Forelimb muscle (tissue), 1 donor: Measurements from ENCODE around the gene BIRC2. TPM values are rescaled to one million over a fixed set of nuclear protein-coding genes. Genes with fewer than 3 reads are reported as not detected.
"Not testable (repeated sequence)": the region's sequence is repeated elsewhere in the genome, so short reads cannot be mapped to it uniquely, and the experiment has no call there.

Source experiments
- DNase-seq: peaks from one replicate; pipeline ENCODE4 v3.0.0-alpha.2; 2013; ENCODE audit warnings: low read depth
- polyA plus RNA-seq: library from polyadenylated mRNA; unstranded; fragments of 120-200 nt; gene quantifications from one replicate; pipeline ENCODE4 v1.2.1, GENCODE V29; 2013; ENCODE audit not compliant: insufficient read length

BIRC2 gene
- polyA plus RNA-seq, 1 donor, result 42.4 TPM

DNA sequence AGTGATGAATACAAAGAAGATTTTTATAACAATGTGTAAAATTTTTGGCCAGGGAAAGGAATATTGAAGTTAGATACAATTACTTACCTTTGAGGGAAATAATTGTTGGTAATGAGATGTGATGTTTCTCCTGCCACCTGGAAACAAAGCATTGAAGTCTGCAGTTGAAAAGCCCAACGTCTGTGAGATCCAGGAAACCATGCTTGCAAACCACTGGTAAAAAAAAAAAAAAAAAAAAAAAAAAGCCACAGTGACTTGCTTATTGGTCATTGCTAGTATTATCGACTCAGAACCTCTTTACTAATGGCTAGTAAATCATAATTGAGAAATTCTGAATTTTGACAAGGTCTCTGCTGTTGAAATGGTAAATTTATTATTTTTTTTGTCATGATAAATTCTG is 24.5 kb upstream of the BIRC2 start:
- DNase-seq, result no peak

DNA sequence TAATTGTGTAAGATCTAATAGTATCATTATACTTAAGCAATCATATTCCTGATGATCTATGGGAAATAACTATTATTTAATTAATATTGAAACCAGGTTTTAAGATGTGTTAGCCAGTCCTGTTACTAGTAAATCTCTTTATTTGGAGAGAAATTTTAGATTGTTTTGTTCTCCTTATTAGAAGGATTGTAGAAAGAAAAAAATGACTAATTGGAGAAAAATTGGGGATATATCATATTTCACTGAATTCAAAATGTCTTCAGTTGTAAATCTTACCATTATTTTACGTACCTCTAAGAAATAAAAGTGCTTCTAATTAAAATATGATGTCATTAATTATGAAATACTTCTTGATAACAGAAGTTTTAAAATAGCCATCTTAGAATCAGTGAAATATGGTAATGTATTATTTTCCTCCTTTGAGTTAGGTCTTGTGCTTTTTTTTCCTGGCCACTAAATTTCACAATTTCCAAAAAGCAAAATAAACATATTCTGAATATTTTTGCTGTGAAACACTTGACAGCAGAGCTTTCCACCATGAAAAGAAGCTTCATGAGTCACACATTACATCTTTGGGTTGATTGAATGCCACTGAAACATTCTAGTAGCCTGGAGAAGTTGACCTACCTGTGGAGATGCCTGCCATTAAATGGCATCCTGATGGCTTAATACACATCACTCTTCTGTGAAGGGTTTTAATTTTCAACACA is 23.3 kb upstream of the BIRC2 start:
- no peak for DNase-seq

DNA sequence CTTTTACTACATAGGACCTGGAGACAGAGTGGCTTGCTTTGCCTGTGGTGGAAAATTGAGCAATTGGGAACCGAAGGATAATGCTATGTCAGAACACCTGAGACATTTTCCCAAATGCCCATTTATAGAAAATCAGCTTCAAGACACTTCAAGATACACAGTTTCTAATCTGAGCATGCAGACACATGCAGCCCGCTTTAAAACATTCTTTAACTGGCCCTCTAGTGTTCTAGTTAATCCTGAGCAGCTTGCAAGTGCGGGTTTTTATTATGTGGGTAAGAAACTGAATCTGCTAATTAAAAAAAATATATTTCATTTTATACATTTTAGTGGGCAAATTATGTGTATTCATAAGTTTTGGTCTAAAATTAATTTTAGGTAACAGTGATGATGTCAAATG is 21.9 kb upstream of the BIRC2 start:
- no peak for DNase-seq

DNA sequence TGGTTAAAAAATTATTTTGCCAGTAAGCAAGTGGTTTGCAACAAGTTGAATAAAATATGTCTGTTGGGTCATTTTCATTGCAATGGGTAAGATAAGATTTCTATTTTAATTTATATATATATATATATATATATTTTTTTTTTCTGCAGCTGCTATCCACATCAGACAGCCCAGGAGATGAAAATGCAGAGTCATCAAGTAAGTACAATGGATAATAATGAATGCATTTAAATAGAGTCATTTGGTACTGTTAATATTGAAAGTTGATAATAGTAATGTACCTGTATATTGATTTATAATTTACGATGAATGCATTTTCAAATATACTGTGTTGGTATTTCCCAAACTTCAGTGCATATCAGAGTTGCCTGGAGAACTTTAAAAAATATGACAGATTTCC is 18.3 kb upstream of the BIRC2 start:
- no peak for DNase-seq

DNA sequence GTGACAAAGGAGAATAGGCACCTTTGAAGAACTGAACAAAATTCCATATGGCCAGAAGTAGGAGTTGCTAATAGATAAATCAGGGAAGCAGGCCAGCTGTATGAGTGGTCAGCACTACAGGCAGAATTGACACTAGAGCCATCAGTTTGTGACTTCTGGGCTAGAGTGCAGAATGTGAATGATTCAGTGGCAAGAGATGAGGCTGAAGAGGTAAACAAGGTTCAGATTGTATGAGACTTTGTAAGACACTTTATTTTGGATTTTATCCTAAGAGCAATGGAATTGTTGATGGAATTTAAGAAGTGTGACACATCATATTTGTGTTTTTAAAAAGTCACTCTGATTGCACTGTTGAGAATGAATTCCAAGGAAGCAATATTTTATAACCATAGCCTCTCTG is 16.8 kb upstream of the BIRC2 start:
- DNase-seq, result no peak

DNA sequence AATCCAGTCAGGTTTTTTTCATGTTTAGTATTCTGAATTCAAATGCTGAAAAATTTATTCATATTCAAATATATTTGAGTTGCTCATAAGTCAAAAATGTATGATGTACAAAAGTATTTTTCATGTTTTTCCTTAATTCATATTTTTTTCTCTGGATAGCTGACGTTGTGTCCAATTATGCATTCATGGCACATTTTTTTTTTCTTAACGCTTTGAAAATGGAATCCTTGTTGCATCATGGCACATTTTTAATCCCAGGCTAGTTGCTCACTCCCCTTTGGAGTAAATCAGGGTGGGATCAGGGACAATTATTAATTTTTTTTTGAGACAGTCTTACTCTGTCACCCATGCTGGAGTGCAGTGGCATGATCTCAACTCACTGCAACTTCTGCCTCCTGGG is 15.7 kb upstream of the BIRC2 start:
- DNase-seq, result no peak

DNA sequence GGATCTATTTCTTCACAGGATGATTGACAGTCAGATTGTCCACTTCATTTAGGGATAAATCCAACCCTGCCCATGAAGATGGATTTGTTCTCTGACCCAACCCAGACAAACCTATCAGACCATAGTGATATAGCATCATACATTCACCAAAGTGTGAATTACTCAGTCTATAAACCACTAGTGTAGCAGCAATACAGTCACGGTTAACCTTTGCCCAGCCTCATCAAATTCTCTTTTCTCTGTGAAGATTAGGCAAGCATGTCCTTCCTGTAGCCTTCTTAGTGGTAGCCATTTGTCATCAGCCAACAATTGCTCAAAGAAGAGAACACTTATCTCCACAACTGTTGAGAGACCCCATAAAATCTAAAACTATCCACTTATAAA is 14.4 kb upstream of the BIRC2 start:
- DNase-seq, result no peak

DNA sequence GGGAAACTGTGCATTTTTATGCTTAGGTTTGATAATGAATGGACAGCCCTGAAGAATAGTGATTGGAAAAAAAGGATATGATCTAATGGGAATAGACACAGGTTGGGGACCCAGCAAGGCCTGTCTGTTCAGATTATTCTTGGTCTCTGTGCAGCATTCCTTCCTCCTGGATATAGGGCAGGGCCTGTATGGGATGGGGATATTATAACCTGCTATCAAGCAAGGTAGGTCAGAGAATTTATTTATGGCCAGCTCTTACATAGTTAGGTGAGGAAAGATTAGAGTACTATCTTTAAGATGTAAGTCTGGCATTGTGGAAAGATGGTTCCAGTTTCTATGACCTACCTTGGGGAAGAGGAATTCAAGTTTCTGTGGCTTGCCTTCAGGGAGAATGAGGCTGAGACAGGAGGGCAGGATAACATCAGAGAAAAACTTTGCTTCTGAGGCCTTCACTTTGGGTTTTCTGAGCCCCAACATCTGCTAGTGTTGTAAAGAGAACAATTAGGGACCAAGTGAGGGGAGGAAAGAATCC is 8.5 kb upstream of the BIRC2 start:
- no peak for DNase-seq

DNA sequence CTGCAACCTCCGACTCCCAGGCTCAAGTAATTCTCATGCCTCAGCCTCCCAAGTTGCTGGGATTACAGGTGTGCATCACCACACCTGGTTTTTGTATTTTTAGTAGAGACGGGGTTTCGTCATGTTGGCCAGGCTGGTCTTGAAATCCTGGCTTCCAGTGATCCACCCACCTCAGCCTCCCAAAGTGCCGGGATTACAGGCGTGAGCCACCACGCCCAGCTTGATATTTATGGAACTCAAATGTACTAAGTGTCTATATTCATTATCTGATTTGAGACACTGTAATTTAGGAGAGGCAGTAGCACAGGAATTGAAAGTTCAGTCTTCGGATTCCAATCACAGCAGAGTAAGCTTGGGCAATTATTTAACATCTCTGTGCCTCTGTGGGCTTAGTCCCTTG is 5.7 kb upstream of the BIRC2 start:
- DNase-seq, result not testable (repeated sequence)

DNA sequence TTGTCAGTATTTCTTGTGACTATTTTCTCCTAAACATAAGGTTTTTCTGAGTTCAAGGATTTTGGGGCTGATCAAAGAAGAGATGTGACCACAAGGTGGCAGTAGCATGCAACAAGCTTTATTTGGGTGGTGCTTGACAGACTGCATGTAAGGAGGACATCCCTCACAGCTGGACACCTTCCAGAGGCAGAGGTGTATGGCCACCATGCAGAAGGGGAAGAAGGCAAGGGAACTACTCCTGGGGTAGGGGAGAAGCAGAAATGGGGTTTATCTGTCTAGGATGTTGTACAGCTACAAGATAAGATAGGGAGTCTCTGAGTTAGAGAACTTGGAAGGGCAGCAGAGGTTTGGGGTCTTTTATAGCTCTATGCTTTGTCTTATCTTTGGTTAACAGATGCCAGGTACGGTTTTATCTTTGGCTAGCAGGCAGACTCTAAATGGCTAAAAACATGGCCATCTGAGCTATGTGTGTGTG is 5.1 kb upstream of the BIRC2 start:
- peak; percentile 79 for DNase-seq

DNA sequence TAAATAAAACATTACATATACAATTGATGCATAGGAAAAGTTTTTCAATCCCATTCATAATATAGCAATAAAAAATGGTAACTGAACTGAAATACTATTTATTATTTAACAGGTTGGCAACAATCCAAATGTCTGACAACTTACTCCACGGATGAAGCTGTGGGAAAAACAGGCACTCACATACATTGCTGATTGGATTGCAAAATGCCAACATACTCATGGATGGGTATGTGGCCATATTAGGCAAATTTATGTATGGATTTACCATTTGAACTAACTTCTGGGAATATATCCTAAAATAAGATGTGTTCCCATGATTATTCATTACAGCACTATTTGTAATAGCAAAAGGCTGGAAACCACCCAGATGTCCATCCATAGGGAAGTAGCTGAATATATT is 3.2 kb upstream of the BIRC2 start:
- DNase-seq, result no peak

DNA sequence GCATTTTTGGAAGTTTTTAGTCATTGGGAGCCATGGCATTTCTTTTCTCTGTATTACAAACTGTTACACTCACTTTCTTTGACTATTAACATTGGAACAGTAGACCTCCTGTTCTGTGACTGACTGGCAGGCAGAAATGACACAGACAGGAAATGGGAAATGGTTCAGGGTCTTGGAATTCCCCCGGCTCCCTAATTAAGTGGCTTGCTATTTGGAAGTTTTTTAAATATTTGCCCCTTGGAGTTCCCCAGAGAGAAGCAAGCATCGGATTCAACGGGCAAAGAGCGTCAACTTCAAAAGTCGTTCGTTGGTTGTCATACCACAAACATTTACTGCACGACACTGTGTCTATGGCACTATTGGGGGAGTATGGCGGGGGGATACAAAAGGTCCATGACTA is 1.1 kb upstream of the BIRC2 start:
- no peak for DNase-seq

DNA sequence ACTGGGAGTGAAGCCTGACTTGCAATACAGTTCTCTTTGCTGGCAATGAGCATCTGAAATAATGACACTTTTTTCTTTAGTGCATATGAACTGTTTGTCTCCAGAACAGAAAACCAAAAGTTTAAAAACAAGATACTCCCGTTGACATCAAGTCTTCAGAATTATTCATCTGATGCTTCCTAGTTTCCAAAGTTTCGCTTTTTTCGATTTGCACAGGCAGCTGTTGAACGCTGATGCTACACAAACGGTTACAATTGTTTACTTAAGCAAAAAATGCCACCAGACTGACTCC is 612 bp upstream of the BIRC2 start:
- no peak for DNase-seq

DNA sequence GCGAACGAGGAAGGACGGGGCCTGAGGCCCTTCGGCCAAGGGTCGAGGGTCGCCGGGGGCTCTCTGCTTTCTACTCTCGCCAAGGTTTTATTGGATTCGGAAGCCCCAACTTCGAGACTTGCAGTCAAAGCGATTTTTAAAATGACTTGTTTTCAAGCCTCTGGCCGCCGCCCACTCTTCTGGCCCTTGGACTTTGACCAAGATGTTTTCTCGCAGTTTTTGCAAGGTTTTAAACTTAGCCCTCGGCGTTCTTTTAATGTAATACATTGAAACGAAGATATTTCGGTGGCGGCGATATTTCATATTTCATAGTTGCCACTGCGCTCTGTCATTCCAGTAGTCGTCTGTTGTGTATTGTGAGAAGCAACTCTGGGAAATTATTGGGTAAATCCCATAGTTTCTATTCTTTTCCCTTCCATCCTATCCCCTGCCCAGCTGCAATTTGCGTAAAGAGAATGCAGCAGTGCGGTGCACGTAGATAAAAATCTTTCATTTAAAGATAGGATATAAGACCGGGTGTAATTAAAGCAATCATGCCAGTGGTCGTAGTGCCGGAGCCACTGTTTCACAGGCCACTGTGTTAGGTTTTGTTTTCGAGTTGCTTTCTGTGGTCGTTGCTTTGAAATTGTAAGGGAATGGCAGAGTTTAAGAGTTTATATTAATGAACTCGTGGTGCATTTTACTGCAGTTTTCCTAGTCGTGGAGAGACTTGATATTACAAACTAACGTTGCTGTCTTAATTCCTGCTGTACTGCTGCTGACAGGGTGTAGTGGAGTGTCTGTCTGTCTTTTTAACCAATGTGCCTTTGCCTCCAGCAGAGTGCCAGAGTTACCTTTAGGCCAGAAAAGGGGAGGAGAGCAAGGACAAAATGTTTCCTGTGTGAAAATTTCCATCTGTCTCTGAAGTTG is 702 bp downstream of the BIRC2 start:
- peak; percentile 28 for DNase-seq

DNA sequence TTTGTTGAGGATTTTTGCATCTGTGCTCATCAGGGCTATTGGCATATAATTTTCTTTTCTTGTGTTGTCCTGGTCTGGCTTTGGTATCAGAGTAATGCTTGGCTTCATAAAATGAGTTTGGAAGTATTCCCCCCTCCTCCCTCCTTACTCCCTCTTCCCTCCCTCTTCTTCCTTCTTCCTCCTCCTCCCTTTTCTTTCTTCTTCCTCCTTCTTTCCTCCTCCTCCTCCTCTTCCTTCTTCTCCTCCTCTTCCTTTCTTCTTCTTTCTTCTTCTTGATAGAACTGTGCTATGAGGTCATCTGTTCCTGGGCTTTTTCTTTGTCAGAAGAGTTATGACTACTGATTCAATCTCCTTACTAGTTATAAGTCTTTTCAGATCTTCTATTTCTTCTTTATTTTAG is 10.1 kb downstream of the BIRC2 start:
- no peak for DNase-seq

DNA sequence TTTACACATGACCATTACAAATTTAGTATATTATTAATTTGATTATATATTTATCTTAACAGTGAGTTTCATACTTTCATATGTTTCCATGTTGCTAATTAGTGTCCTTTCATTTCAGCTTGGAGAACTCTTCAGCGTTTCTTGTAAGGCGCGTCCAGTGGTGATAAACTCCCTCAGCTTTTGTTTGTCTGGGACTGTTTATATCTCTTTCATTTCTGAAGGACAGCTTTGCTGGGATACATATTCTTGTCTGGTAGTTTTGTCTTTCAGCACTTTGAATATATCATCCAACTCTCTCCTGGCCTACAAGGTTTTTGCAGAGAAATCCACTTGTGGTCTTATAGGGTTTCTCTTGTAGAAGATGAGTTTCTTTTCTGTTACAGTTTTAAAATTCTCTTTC is 12.4 kb downstream of the BIRC2 start:
- DNase-seq, result no peak

DNA sequence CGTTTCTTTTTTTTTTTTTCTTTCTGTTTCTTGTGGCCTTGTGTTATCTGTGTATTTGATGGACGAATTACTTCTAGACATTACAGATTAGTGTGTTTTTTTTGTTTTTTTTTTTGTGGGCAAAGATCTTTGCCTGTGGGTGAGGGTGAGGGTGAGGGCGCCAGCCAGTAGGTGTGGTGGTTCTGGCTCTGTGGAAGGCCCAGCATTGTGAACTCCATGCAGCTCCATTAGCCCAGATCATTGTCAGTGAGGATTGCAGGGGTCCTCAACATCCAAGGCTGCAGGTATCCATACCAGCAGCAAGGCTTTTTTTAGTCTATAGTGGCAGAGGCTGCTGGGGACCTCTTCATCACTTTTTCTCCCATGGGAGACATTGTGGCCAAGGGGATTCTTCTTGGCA is 13.7 kb downstream of the BIRC2 start:
- DNase-seq, result no peak

DNA sequence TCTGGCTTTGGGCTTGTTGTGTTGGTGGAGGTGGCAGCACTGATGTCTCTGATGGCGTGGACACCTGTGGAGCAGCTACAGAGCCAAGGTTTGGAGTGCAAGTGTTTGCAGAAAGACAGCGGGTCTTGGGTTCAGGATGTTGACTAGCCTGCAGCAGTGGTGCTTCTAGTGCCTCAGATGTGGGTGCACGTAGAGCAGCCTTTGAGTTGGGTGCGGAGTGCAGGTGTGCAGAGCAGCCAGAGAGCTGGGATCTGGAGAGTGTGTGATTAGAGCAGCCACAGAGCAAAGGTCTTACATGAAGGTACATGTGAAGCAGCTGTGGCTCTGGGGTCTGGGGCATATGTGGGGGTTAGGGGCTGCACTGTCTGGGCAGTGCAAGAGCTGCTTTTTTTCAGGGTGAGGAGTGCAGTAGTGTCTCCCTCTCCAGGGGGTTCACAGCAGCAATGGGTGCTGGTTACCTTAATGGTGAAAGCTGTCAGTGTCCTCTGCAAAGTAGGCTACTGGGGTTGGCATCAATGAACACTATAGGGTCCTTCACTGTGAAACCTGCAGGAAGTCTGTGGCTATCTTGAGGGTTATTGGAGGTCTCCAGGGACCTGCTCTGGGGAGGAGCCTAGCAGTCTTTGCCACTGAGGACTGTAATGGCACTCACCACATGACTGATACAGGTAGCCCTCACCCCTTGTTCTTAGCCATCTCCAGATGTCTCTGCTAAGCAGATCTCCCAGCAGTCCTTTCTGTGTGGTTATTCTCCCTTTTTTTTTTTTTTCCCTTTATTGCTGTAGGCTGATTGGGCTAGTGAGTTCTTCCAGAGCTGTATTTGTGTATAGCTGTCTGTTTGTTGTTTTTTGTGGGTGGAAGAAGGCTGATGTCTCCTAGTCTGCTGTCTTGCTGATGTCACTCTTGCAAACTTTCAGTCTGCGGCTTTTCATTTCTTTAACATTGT is 14.3 kb downstream of the BIRC2 start:
- DNase-seq, result no peak

DNA sequence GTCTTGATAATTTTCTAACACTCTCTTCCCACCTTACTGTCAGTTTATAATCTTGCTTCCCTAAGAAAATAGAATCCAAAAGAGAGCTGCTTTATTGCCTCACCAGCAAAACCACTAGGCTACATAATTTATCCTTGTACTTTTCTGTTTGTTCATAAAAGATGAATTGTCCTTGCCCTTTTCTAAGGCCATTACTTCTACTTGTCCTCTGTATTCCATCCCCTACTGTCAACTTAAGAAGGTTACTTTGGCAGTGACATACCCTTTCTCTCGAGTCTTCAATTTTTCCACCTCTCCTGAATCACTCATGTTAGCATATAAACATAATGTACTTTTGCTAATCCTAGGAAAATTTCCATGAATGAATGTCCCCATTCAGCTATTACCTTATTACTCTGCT is 18.0 kb downstream of the BIRC2 start:
- no peak for DNase-seq

DNA sequence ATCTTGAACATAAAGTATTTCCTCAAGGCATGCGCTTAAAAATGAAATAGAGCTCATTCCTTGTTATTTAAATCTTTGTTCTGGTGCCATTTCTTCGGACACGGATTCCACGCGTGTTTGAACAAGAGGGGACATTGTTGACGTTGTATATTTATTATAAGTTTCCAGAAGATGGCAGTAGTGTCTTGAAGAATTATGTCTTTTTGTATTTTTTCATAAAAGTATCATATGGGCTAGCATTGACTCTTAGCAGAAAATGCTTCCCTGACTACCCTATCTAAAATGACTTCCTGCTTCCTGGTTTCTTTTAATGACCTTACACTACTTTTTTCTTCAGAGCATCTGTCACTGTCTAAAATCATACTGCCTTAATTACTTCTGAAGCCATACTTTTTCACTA is 20.4 kb downstream of the BIRC2 start:
- no peak for DNase-seq

DNA sequence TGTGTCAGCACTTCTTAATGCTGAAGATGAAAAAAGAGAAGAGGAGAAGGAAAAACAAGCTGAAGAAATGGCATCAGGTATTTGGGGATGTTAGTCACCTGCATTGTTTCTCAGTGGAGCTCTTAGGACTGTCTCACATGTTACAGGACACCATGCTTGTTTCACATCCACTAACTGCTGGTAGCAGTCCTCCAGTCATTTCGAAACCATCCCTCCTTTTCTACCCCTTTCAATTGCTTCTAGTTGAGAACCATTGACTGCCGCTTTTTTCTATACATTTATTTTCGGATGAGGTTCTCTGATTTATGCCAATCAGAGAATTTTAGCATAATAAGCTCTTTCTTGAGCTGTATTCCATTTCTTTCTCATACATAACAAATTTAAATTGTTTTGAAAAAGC is 21.5 kb downstream of the BIRC2 start:
- DNase-seq, result no peak
